Measurements from ENCODE around the gene ARPC1A.
"Not testable (repeated sequence)": the region's sequence is repeated elsewhere in the genome, so short reads cannot be mapped to it uniquely, and the experiment has no call there.

ARPC1A gene

DNA sequence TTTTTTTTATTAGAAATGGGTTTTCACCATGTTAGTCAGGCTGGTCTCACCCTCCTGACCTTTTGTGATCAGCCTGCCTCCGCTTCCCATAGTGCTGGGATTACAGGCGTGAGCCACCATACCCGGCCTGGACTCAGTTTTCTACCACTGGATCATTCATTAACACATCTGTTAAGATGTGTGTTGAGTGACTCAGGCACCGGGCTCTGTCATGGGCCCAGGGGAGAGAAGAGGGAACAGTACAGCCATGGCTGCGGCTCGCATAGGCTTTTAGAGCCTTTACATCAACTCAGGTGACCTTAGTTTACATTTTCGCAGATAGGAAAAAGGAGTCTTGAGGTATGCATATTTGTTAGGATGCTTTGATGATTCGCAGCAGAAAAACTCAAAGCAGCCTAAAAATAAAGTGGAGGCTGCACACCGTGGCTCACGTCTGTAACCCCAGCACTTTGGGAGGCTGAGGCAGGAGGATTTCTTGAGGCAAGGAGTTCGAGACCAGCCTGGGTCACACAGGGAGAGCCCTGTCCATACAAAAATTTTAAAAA, 45.8 kb downstream of the ARPC1A start:
- no peak for DNase-seq (ENCODE audit: low spot score)

DNA sequence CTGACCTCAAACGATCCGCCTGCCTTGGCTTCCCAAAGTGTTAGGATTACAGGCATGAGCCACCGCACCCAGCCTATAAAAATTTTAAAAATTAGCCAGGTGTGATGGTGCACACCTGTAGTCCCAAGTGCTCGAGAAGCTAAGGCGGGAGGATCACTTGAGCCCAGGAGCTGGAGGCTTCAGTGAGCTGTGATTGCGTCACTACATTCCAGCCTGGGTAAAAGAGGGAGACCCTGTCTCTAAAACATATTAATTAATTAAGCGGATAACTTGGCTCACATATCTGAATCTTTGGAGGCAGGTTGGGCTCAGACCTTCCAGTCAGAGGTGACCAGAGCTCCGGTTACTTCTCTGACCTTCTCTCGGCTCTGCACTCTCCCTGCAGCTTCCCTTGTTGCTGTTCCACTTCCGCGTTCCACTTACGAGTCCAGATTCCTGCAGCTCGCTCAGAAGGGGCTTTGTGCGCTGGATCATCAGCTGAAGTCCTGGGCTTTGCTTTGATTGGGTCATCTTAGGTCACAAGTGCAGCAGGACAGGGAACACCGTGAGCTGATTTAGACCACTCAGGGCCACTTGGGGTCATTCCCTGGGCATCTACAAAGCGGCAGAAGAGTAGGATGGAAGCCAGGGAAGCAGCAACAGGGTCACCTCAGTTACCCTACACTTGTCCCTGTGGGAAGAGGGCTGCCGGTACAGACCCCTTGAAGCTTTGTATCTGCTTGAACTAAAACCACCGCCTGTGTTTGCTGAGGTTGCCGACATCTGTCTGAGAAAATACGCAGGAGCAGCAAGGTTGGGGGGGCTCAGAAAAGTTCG, 46.8 kb downstream of the ARPC1A start:
- DNase-seq (ENCODE audit: low spot score): no peak

DNA sequence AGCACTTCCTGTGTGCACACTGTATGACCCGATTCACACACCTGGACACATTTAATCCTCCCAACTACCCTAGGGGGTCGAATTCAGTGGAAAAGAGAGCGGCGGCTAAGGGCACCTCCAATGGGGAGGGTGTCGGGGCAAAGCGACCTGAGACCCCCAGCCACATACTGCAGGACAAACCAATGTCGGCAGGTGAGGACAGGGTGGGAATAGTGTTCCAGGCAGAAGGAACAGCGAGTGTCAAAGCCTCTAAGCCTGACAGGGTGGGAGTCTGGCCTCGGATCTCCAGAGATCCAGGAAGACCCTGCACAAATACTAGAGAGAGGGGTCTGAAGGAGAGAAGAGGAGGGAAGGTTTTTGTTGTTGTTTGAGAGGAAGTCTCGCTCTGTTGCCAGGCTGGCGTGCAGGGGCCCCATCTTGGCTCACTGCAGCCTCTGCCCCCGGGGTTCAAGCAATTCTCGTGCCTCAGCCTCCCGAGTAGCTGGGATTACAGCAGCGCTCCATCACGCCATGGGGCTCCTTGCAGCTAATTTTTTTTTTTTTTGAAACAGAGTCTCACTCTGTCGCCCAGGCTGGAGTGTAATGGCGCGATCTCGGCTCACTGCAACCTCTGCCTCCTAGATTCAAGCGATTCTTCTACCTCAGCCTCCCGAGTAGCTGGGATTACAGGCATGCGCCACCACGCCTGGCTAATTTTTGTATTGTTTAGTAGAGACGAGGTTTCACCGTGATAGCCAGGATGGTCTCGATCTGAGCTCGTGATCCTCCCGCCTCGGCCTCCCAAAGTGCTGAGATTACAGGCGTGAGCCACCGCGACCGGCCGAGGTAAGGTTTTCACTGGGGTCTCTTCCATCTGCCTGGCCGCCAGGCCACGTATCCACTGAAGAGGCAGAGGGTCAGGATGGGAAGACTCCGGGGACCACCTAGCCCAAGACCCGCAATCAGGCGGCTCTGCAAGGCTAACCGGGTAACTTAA, 47.7 kb downstream of the ARPC1A start:
- no peak for DNase-seq (ENCODE audit: low spot score)

DNA sequence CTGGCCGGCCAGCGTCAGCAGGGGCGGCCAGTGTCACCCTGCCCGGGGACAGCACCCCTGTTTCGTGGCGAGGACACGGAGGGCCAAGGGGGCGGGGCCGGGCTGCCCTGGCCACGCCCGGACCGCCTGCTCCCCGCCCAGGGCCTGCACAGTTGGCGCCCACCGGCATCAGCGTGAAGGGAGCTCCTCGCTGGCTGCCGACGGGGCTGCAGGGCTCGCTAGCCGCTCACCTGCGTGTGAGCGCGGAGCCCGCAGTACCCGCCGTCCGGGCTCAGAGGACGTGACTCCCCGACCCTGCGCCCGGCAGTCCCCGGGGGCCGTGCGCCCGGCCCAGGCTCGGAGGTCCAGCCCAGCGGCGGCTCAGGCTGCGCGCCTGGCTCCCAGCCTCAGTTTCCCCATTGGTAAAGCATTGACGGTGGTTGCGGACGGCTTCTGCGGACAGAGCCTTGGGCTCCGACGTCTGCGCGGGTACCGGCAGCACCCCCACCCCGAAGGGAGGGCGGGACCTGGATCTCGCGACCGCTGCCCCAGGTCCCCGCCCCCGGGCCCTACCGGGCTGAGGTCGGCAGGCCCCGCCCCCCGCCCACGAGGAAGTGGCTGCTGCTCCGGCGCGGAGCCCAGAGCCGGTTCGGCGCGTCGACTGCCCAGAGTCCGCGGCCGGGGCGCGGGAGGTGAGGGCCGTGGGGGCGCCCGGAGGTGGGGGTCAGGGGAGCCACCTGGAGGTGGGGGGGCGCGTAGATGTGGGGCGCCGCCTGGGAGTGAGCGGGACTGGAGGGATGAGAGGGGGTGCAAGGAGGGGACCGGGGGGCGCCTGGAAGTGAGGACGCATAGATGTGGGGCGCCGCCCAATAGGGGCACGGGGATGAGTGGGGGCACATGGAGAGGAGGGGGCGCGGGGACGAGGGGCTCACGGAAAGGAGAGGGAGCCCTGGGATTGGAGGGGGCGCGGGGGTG, 48.7 kb downstream of the ARPC1A start, which contains the start of gene ARPC1B:
Gene ARPC1B (plus strand): TSS at position 620 of the 954 bp plus-strand sequence. CDS start 10,985 bp downstream, outside the sequence.
- peak; percentile 80 for DNase-seq (ENCODE audit: low spot score)

DNA sequence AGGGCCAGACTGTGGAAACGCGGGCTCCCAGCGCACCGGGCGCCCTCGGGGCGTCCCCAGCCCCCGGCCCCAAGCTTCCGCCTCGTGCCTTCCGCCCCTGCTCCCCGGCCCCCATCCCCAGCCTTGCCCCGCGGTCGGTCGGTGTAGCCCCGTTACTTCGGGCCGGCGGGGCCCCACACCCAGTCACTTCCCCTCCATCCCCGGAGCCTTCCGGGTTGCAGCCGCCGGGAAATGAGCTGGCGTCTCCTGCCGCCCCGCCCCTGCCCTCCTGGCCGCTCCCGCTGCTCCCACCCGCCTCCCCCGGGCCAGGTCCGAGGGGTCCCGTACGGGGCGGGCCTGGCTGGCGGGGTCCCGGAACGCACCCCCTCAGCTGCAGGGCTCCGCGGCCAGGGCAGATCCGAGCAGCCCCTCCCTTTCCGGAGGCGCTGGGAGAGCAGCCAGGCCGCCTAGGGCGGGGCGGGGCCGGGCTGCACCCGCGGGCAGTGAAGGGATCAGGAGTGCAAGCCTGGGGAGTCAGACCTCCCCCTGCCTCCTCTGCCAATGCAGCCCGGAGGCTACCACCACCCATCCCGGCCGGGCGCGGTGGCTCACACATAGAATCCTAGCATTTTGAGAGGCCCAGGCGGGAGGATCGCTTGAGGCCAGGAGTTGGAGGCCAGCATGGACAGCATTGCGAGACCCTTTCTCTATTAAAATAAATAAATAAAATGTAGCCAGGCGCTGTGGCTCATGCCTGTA, 49.5 kb downstream of the ARPC1A start:
- DNase-seq (ENCODE audit: low spot score): peak; percentile 84

DNA sequence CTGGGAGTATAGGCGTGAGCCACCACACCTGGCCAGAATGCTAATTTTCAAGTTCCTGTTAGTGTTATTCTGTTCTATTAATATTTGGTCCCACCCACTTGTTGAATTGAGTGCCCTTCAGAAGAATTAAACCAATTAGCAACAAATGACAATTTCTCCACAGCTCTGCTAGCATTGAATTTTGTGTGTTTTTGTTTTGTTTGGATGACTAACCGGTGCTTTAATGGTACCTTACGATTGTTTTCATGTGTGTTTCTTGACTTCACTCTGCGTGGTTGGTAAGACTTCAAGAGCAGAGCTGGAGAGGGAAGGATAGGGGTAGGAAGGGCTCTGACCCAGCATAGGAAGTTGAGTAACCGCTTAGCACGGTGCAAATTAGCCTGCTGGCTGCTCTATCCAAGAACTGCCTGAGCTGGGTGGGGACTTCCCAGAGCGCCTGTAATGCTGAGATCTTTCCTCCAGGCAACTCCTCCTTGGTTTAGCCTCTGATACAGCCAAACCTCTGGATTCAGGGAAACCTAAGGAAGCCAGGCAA, 53.4 kb downstream of the ARPC1A start:
- DNase-seq (ENCODE audit: low spot score): no peak

DNA sequence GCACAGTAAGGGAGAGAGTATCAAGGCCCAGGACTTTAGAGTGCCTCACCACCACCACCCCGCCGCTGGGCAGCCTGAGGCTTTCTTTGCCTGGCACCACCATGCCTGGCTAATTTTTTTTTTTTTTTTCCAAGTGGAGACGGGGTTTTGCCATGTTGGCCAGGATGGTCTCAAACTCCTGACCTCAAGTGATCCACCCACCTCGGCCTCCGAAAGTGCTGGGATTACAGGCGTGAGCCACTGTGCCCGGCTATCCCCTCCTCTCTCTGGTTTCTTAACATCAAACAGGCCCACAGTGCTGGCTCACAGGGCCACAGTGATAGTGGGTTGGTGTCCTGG, 54.0 kb downstream of the ARPC1A start:
- DNase-seq (ENCODE audit: low spot score): not testable (repeated sequence)

DNA sequence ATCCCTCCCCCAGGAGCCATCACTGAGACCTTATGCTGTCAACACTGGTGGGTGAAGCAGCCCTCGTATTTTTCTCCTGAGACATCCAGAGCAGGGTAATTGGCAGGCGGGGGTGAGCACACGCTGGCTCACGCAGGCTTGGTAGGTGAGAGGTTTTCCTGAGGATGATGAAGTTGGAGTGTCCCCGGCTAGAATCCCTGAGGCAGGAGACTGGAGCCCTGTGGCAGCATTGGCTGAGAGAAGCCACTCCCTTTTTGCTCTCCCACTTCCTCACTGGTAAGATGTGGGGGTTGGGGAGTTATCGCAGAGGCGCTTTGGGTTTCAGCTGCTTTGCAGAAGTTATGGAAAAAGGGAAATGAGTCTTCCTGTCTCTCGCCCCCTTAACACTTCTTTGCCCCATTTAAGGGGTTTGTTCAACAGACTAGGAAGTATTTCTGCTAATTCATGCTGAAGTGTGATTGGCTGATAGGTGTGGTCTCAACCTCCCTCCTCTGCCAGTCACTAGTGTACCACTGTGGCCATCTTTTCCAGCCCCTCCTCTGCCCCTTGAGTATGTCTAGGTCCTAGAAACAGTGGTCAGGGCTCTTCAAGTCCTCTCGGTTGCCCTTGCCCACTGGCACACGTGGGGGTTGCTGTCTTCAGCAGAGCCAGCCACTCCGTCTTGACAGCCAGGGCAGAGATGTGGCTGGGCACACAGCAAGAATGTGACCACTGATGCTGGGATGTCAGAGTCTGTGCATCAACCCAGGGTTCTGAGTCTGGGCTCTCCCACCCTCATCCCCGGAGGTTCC, 54.5 kb downstream of the ARPC1A start:
- DNase-seq (ENCODE audit: low spot score): no peak

DNA sequence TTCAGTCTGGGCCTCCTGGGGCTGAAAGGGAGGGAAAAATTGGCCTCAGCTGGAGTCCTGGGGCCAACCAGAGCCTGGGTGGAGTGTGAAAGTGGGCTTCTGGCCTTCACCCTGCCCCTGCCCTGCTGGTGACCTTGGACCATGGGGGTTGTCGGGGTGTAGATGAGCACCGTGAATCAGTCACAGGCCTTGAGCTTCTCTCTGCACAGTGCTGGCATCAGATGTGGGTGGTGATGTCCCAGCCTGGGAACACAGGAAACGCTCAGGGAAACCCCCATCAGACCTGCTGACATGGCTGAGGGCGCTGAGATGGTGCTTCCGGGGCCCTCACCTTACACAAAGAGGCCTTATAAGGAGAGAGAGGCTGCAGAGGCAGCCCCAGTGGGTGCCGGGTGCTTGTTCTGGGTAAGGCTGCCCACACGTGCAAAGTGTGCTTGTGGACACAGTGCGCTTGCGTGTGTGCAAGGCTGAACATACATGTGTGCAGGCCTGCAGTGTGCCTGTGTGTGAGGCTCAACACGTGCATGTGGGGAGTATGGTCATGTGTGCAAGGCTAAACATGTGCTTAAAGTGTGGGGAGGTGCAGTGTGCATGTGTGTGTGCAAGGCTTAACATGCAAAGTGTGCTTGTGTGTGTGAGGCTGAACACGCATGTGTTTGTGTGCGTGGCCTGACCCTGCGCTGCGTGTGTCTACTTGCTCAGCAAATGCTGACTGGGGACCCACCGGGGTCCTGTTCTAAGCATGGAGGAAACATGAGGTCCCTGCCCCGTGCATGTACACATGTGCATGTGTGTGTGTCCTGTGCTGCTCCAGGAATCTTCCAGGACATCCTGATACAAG, 55.3 kb downstream of the ARPC1A start:
- DNase-seq (ENCODE audit: low spot score): no peak

DNA sequence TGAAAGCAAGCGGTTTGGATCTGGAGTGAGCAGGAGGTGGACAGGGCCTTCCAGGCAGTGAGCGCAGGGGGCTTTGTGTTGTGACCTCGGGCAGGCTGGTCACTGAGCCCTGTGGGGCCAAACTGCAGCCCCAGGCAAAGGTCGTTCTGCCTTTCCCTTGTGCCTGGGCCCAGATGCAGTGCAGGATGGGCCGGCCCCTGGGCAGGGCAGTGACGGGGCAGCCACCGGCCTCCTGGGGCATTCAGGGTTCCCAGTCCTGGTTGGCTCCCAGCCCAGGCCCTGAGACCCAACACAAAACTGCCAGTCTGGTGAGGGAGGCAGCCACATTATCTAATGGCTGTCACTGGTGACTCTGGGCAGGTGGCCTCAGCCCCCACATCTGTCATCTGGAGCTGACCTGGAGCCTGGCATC, 56.0 kb downstream of the ARPC1A start:
- no peak for DNase-seq (ENCODE audit: low spot score)

DNA sequence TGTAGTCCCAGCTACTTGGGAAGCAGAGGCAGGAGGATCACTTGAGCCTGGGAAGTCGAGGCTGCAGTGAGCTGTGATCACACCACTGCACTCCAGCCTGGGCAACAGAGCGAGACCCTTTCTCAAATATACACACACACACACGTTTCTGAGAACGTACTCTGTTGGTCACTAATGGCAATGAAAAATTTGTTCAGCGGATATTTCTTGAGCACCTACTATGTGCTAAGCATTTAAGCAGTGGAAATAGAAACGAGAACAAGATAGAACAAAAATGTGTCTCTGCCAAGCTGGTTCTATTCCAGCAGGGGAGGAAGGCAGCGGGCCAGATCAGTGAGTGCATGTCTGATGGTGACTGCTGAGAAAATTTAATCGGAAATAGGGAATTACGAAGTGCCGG, 57.5 kb downstream of the ARPC1A start:
- DNase-seq (ENCODE audit: low spot score): no peak

DNA sequence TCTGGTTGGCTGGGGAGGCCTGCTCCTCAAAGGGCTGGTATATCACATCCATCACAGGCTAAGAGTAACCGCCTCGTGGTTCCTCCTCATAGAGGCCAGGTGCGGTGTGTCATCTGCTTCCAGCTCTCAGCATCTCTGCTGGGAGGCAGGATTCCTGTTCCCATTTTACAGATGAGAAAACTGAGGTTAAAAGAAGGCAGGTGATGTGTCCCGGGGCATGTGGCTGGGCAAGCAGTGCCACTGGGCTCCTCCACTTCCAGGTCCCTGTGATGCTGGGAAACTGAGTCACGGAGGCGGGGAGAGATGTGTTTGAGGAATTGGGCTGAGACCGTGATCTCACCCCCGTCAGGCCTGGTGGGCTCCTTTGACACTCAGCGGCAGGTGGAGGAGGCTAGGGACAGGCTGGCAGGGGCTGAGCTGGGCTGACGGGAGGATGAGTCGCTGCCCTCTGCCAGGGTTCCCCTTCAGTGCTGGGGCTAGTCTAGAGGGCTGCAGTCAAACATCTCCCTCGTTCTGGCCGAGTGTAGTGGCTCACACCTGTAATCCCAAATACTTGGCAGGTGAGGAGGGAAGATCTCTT, 58.2 kb downstream of the ARPC1A start:
- DNase-seq (ENCODE audit: low spot score): no peak

DNA sequence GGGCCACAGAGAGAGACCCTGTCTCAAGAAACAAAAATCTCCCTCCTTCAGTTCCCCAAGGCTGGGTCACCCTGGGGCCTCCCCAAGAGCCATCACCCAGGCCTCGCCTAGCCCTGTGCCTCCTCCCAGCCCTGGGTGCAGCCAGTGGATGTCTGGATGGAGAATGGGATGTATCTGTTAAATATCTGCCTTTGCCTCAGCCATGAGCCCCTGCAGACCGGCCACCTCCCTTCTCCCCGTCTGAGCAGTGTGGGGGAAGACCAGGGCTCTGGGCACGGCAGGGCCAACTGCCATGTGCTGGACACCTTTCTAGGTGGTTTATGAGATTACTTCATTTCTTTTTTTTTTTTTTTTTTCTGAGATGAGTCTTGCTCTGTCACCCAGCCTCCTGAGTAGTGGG, 58.8 kb downstream of the ARPC1A start:
- no peak for DNase-seq (ENCODE audit: low spot score)

DNA sequence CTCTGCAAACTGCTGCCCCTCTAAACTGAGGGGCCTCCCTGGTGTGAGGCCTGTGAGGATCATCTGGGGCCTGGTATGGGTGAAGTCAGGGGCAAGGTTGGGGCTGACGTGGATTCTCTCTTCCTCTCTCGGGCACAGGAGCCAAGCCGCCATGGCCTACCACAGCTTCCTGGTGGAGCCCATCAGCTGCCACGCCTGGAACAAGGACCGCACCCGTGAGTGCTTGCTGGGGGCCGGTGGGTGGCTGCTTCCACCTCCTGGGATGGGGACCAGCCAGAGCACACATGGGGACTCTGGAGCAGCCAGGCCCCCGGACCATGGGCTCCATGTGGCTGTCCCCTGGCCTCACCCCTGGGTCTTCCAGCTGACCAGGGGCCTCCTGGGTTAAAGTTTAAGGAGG, 59.9 kb downstream of the ARPC1A start:
- DNase-seq (ENCODE audit: low spot score): no peak

DNA sequence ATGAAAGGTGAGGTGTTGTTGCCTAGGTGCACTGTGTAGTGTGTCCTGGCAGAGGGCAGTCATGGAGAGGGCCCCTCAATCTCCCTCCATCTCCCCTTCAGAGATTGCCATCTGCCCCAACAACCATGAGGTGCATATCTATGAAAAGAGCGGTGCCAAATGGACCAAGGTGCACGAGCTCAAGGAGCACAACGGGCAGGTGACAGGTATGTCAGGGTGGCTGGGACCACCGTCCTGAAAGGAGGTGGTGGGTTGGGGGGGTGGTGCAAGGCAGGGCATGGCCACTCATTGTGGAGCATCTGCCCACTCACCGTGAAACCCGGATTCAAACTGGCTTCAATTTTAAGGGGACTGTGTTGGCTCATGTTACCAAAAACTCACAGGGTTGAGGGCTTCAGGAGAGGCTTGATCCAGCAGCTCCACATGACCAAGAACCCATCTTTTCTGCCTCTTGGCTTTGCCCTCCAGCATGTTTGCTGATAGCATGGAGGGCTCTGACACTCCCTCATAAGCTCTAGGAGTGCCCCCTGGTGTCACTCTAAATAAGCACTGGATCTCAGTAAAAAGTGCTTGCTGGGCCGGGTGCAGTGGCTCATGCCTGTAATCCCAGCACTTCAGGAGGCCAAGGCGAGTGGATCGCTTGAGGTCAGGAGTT, 61.0 kb downstream of the ARPC1A start:
- DNase-seq (ENCODE audit: low spot score): no peak

DNA sequence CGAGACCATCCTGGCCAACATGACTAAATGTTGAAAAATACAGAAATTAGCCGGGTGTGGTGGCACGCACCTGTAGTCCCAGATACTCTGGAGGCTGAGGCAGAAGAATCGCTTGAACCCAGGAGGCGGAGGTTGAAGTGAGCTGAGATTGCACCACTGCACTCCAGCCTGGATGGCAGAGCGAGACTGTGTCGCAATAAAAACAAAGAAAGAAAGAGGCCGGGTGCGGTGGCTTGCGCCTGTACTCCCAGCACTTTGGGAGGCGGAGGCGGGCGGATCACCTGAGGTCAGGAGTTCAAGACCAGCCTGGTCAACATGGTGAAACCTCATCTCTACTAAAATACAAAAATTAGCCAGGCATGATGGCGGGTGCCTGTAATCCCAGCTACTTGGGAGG, 61.5 kb downstream of the ARPC1A start:
- not testable (repeated sequence) for DNase-seq (ENCODE audit: low spot score)

DNA sequence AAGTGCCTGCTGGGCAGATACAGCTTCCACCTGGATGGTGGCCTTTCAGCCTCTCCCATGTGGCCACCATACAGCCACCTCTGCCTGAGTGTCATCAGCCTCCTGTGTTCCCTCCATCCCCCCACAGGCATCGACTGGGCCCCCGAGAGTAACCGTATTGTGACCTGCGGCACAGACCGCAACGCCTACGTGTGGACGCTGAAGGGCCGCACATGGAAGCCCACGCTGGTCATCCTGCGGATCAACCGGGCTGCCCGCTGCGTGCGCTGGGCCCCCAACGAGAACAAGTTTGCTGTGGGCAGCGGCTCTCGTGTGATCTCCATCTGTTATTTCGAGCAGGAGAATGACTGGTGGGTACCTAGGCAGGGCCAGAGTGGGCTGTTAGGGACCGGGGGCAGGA, 62.2 kb downstream of the ARPC1A start:
- no peak for DNase-seq (ENCODE audit: low spot score)

DNA sequence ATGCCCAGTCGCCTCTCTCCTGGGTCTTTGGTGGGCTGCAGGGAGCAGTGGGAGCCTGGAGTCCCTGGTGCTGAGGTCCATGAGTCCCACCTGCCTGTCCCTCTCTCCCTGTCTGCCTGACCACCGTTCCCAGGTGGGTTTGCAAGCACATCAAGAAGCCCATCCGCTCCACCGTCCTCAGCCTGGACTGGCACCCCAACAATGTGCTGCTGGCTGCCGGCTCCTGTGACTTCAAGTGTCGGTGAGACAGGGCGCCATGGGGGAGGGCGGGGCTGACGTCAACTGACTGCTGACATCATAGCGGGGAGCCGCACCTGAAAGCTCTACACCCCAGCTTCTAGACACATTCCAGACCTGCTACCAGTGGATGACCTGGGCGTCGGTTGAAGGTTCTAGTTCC, 64.1 kb downstream of the ARPC1A start:
- DNase-seq (ENCODE audit: low spot score): no peak
